HG03520 (cell line): ENCODE measurements around the gene GPR137B.
"Not testable (repeated sequence)": the region's sequence is repeated elsewhere in the genome, so short reads cannot be mapped to it uniquely, and the experiment has no call there.

Source experiments
- ATAC-seq: cut with Tn5 transposase; IDR thresholded peaks from one replicate; pipeline ENCODE4 v1.9.1; 2021; ENCODE audit warnings: mild to moderate bottlenecking, moderate library complexity; ENCODE audit not compliant: unreplicated experiment

The GPR137B gene

DNA sequence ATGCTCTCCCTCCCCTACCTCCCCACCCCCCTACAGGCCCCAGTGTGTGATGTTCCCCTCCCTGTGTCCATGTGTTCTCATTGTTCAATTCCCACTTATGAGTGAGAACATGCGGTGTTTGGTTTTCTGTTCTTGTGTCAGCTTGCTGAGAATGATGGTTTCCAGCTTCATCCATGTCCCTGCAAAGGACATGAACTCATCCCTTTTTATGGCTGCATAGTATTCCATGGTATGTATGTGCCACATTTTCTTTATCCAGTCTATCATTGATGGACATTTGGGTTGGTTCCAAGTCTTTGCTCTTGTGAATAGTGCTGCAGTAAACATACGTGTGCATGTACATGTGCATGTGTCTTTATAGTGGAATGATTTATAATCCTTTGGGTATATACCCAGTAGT, 44.1 kb downstream of the GPR137B start:
- not testable (repeated sequence) for ATAC-seq

DNA sequence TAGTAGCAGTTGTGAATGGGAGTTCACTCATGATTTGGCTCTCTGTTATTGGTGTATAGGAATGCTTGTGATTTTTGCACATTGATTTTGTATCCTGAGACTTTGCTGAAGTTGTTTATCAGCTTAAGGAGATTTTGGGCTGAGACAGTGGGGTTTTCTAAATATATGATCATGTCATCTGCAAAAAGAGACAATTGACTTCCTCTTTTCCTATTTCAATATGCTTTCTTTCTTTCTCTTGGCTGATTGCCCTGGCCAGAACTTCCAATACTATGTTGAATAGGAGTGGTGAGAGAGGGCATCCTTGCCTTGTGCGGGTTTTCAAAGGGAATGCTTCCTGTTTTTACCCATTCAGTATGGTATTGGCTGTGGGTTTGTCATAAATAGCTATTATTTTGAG, 45.7 kb downstream of the GPR137B start:
- ATAC-seq, result not testable (repeated sequence)

DNA sequence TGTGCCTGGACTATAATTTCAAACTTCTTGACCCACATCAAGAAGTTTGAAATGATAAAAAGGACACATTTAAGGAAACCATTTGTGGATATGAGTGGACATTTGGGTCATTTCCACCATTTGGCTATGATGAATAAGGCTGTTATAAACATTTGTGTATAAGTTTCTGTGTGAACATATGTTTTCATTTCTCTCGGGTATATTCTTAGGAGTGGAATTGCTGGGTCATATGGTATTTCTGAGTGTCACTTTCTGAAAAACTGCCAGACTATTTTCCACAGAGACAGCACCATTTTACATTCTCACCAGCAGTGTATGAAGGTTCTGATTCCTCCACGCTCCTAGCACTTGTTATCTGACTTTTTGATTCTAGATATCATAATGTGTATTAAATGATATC, 50.8 kb downstream of the GPR137B start:
- no peak for ATAC-seq

DNA sequence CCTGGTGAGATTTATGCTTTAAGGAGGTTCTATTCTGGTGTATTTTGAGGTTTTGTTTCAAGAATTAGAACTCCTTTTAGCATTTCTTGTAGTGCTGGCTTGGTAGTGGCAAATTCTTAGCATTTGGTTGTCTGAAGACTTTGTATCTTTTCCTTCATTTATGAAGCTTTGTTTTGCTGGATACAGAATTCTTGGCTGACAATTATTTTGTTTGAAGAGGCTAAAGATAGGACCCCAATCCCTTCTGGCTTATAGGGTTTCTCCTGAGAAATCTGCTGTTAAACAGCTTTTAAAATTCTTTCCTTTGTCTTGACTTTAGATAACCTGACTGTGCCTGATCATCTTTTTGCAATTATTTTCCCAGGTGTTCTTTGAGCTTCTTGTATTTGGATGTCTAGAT, 58.6 kb downstream of the GPR137B start:
- ATAC-seq, result no peak

DNA sequence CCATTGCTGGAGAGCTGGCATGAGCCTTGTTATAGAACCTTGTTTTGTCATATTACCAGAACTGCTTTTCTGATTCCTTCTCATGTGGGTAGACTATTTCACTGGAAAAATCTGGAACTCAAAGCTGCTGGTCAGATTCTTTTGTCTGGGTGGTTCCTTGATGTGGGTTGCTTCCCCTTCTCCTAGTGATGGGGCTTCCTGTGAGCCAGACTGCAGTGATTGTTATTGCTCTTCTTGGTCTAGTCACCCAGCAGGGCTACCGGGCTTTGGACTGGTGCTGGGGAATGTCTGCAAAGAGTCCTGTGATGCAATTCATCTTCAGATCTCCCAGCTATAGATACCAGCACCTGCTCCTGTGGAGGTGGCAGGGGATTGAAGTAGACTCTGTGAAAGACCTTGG, 59.4 kb downstream of the GPR137B start:
- ATAC-seq, result no peak

DNA sequence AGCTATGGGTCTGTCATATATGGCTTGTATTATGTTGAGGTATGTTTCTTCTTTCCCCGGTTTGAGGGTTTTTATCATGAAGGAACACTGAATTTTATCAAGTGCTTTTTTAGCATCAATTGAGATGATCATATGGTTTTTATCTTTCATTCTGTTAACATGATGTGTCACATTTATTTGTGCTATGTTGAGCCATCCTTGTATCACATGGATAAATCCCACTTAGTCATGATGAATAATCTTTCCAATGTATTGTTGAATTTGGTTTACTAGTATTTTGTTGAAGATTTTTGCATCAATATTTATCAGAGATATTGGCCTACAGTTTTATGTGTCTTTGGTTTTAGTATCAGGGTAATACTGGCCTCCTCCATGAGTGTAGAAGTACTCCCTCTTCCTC, 61.7 kb downstream of the GPR137B start:
- ATAC-seq, result no peak

DNA sequence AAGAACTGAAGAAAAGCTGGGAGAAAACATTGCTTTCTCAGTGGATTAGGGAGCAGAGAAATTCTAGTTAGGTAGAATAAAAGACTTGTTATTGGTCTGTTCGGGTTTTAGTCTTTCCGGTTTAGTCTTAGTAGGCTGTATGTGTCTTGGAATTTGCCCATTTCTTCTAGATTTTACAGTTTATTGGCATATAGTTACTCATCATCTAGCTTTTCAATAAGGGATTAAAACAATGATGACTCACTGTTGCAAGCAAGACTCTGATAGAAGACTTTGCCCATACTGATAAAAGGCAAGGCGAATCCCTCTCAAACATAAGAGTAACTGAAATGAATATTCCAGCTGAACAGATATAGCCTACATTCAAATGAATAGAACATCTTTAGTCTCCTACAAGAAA, 62.3 kb downstream of the GPR137B start:
- no peak for ATAC-seq

DNA sequence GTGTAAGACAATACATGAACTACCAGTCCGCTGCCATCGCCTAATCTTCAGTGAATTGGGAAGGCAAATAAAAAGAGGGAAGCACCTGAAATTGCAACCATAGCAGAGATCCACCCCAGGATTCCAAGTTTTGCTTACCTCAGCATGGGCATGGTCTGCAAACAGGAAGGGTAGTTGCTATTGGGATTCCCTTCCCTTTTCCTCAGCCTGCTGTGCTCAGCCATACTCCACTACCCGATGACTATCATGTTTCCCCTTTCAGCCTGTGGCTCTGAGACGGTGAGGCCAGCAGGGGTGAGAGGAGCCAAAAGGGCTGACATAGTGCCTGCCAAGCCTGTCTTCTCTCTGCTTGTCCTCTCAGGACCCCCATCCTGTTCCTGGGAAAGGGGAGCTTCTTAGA, 64.2 kb downstream of the GPR137B start:
- no peak for ATAC-seq

DNA sequence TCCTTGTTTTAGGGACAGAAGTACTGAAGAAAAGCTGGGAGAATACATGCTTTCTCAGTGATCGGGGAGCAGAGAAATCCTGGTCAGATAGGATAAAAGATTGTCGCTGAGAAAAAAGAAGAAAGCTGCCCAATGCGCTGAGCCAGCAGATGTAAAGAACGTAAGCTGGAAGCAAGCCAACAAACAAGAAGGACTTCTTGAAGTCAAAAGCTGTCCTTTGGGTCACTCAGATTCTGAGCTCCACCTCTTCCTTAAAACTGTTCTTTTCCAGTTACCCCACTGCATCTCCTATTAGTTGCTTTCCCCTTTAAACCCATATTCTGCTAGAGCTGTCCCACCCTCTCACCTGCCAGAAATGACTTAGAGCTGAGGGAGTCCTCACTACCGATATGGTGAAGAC, 64.8 kb downstream of the GPR137B start:
- no peak for ATAC-seq

DNA sequence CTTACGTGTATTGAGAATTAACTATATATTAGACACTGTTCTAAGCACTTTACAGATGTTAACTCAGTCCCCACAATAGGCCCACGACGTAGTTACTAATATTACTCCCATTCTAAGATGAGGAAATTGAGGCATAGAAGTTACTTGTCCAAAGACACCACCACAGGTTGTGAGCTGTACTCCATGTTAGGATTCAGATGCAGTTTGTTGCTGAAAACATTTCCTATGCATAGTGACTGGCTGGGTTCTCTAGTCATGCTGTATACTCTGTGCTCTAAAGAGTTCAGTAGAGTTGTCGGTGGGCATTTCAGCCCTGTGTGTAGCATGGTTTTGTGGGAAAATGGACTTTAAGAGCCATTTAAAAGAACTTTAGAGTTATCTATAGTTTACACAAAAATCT, 65.2 kb downstream of the GPR137B start:
- no peak for ATAC-seq

DNA sequence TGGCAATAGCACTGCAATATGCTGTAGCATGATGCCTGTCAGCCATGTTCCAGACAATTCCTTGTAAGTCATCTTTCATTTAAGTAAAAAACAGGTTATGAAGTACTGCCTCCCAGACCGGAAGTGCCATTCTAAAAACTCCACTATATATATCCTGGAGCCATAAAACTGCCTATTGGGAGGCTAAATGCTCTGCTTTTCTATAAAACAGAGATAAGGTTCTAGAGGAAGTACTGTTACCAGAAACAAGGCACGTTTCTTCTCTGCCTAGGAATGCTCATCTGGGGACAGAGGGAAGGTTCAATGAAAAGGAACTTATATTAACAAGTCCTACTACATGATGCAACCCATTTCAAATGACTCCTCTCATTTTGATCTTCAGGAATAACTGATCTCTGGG, 66.8 kb downstream of the GPR137B start:
- no peak for ATAC-seq

DNA sequence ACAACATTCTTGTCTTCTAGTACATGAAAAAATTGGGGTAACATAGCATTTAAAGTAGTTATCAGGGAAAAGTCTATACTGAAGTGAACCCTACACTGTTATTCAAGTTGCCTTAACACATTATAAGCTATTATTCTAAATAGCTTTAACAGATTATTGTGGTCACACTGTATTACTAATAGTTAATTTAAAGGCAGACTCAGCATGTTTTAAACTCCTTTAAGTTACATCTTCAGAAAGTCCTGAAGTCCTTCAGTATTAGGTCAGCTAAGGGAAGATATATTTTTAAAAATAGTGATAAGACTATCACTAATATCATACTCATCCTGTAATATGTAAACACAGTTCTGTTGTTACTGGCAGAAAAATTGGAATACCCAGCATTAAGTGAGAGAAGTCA, 67.4 kb downstream of the GPR137B start:
- ATAC-seq, result no peak

DNA sequence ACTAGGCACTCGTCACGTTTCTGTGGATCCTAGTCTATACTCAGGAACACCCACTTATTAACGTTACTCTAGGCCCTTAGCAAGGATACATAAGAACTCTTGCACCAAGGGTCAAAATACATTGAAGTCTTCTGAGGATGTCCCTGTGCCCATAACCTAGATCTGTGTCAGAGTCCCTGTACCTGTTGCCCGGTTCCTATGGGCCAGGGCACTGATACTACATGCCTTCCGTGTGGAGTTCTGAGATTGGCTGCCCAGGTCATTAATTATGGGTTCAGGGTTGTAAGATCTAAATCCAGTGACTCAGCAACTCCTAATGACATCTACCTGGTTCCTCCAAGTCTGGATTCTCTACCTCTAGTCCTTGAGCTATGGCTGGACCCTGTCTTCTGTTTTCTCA, 69.5 kb downstream of the GPR137B start:
- ATAC-seq, result no peak

DNA sequence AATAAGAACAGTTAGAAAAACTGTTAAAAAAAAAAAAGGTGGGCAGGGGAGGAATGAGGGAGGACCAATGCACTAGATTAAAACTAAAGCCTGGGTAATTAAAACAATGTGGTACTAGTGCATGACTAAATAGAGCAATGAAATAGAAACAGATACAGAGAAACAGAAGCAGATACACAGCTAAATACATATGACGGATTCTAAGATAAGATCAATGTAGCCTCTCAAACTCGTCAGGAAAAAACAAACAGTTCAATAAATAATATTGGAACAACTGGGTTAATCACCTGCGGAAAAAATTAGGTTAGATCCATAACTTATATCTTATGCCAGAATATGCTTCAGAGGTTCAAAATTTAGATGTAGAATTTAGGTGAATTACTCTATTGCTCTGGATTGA, 71.2 kb downstream of the GPR137B start:
- ATAC-seq, result no peak

DNA sequence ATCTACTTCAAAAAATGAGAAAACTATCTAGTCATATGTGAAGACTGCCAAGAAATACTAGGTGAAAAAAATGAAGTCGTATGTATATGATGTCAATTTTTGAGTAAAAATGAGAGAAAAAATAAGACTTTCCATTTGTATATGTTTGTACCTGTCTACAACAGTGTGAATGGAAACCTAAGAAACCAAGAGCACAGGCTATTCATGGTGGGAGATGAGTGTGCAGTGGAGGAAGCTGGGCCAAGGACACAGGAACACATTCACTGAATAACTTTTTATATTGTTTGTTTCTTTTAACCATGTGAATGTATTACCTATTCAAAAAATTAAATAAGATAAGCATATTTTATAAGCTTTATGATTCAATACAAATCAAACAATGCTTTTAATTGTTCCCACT, 72.4 kb downstream of the GPR137B start:
- ATAC-seq, result no peak

DNA sequence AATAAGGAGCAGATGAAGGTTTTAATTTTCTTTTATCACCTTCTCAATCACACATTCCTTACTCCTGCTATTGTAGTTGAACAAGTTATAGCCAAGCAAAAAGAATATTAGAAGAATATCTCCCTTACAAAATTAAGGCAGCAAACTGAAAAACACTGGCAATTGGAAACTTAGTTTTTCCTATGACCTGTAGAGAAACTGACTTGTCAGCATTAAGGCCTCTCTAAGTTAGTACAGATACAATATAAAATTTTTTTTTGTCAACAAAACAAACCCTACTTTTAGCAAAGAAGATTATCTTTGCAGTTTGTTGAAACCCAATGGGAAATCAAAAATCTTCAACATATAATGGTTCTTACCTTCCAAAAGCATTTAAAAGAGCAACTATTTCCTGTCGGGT, 78.1 kb downstream of the GPR137B start:
- ATAC-seq, result no peak

DNA sequence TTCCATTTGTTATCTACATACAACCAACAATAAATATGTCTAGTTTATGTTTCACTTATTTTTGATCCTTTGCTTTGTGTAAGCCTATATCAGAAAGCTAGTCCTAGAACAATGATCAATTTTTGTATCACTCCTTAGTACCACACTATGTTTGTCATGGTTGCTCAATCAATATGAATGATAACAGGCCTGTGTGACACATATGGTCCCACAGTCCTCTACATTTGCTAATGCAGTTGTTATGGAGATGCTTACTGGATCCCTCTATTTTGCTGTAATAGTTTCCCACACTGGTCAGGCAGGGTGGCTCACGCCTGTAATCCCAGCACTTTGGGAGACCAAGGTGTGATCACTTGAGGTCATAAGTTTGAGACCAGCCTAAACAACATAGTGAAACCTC, 80.3 kb downstream of the GPR137B start:
- no peak for ATAC-seq

DNA sequence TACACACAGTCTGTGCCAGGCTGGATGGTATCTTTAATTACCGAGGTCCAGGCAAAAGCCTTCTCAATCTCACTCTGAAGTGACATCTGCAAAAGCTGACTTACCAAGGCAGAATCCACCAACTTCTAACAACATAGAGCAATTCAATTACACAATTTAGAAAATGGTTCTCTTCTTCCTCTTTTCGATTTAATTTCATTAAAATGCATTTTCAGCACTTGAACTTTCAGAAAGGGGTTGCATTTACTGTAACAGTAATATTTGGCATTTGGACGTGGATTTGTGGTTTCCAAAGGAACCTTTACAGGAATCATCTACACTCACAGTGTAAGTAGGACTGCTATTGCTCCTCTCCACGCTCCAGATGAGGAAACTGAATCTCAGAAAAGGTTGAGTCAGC, 86.1 kb downstream of the GPR137B start:
- ATAC-seq, result no peak

DNA sequence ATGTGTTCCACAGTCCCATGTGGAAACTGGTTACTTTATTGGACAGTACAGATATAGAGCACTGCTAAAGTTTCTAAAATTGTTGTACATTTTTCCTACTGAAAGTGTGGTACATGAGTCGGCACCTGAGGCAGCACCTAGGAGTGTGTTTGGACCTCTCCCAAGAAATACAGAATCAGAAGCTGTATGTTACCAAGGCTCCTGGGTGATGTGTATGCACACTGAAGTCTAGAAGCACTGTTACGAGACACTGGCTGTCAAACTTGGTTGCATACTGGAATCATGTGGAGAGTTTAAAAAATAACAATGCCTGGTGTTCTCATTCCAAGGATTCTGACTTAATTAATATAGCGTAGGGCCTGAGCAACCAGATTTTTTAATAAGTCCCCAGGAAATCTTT, 92.8 kb downstream of the GPR137B start:
- no peak for ATAC-seq

DNA sequence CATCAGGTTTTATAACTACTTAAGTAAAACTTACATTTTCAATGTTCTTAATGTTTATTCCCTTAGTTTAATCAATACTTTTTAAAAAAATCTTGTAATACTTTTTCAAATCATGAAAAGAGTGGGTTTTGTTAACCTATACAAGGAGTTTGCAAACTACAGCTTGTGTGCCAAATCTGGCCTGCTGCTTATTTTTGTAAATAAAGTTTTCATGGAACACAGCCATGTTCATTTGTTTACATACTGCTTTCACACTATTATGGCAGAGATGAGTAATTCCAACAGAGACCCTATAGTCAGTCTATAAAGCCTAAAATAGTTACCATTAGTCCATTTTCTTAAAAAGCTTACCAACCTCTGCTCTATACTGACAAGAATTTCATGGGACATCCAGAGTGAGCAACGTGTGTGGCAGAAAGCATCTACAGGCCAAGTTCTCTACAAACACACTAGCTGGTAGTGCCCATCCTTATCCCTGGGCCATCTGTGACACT, 96.8 kb downstream of the GPR137B start:
- ATAC-seq, result no peak

DNA sequence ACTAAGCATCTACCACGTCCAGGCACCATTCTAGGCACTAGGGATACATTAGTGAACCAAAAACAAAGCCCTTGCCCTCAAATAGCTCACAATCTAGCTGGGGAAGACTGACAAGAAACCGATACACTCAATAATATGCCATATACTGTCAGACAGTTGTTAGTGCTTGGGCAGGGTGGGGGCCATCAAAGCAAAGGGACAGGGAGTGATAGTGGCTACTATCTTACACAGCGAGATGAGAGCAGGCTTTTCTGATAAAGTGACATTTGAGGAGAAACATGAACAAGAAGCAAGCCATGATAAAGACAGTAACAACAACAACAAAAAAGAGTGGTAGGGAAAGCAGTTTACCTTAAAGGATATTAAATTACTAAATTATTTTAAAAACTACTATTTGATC, 98.3 kb downstream of the GPR137B start:
- ATAC-seq, result no peak

DNA sequence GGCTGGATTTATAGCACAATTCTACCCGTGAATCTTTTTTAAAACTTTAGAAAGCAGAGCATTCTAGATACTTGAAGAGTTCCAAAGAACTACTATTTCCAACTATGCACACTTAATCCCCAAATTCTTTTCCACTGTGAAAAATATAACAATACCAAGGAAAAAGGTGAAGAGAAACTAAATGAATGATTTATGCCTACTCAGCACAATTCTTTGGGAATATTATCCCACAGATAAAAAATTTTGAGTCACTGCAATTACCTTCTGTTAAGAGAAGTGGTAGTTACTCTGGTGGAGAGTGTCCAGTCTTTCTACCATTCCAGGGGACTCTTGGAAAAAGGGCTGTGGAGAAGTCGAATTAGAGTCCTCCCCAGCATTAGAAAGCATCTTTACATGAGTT, 100.2 kb downstream of the GPR137B start:
- no peak for ATAC-seq

DNA sequence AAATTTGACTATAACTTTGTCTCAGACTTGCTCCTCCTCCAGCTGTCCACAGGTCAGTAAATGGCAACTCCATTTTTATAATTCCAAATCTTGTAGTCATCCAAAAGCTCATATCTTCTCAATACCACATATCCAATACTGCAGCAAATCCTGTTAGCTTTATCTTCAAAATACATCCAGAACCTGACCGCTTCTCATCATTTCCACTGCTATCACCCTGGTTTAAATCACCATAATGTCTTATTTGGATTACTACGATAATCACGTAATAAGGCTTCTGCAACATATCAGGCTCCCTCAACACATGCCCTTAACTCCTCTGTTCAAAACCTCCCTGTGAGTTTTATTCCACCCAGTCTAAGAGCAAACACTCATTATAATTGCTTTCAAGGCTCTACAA, 104.9 kb downstream of the GPR137B start:
- no peak for ATAC-seq

DNA sequence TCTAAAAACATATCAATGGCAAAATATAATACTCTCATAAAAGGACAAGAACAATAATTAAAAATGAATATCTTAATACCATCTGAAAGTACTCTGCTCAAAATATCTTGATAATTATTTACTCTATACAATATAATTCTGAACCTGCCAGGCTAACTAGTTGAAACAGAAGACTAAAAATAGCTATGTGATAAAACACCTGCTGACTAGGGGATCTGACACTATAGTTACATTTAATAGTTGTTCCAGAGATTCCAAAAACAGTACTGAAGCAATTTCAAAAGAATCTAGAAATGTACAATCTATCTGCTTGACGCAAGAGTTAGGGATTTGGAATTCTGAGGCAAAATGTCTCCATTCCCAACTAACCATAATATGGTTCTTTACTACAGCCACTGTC, 109.2 kb downstream of the GPR137B start:
- no peak for ATAC-seq
